ENCODE data around the gene ERBB4.

DNA sequence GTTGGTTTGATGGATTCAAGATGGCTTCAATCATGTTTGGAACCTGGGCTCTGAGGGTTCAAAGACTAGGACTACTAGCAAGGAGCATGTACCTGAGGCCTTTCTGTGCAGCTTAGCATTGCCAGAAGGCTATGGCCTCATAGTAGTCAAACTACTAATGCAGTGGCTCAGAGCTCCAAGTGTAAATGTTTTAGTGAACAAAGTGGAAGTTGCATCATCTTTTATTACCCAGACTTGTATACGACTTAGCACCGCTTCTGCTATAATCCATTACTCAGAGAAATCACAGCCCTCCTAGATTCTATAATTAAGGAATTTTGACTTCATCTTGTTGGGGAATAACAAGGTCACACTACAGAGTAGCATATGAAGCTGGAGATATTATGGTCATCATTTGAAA lies 210.5 kb downstream of the ERBB4 start:
- TF ChIP-seq, protein P1, sequence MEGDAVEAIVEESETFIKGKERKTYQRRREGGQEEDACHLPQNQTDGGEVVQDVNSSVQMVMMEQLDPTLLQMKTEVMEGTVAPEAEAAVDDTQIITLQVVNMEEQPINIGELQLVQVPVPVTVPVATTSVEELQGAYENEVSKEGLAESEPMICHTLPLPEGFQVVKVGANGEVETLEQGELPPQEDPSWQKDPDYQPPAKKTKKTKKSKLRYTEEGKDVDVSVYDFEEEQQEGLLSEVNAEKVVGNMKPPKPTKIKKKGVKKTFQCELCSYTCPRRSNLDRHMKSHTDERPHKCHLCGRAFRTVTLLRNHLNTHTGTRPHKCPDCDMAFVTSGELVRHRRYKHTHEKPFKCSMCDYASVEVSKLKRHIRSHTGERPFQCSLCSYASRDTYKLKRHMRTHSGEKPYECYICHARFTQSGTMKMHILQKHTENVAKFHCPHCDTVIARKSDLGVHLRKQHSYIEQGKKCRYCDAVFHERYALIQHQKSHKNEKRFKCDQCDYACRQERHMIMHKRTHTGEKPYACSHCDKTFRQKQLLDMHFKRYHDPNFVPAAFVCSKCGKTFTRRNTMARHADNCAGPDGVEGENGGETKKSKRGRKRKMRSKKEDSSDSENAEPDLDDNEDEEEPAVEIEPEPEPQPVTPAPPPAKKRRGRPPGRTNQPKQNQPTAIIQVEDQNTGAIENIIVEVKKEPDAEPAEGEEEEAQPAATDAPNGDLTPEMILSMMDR (conservative IDR thresholded peaks at IDR 0.05; ENCODE audit: low read length), result no peak
- TF ChIP-seq EZH2phosphoT487 (IDR thresholded peaks at IDR 0.05; ENCODE audit: borderline replicate concordance), result no peak
